H9 (cell line): ENCODE results near the gene AGR3. TPM values are rescaled to one million over a fixed set of nuclear protein-coding genes. Genes with fewer than 3 reads are reported as not detected.

Experiments used
- DNase-seq: peaks from one replicate; pipeline ENCODE4 v3.0.0-alpha.2; 2017
- H2AFZ ChIP-seq: one replicate; pipeline ENCODE4 v1.6.1; 2013; ENCODE audit warnings: mild to moderate bottlenecking, low read length, control low read depth, moderate library complexity
- H2AK5ac ChIP-seq: 2 replicates; pipeline ENCODE4 v1.6.1; 2013; ENCODE audit warnings: low read length, control low read depth, mixed read lengths; ENCODE audit not compliant: insufficient read length
- H2BK120ac ChIP-seq: one replicate; pipeline ENCODE4 v1.6.1; 2013; ENCODE audit warnings: low read depth, mild to moderate bottlenecking, low read length, control low read depth, inconsistent platforms; ENCODE audit not compliant: poor library complexity, severe bottlenecking
- H2BK12ac ChIP-seq: 2 replicates; pipeline ENCODE4 v1.6.1; 2013; ENCODE audit warnings: low read length, control low read depth, mixed read lengths, low read depth; ENCODE audit not compliant: insufficient read length
- H2BK15ac ChIP-seq: 2 replicates; pipeline ENCODE4 v1.6.1; 2013; ENCODE audit warnings: low read depth, low read length, control low read depth
- H2BK20ac ChIP-seq: one replicate; pipeline ENCODE4 v1.6.1; 2013; ENCODE audit warnings: low read depth, mild to moderate bottlenecking, low read length, control low read depth, inconsistent platforms; ENCODE audit not compliant: poor library complexity, severe bottlenecking
- H2BK5ac ChIP-seq: 2 replicates; pipeline ENCODE4 v1.6.1; 2013; ENCODE audit warnings: low read length, control low read depth, mixed read lengths; ENCODE audit not compliant: insufficient read length
- H3K14ac ChIP-seq: 2 replicates; pipeline ENCODE4 v1.6.1; 2013; ENCODE audit warnings: low read length, control low read depth; ENCODE audit not compliant: insufficient read depth
- H3K18ac ChIP-seq: 2 replicates; pipeline ENCODE4 v1.6.1; 2013; ENCODE audit warnings: low read depth, mild to moderate bottlenecking, mixed read lengths, low read length, control low read depth; ENCODE audit not compliant: insufficient read length
- H3K23ac ChIP-seq: 2 replicates; pipeline ENCODE4 v1.6.1; 2013; ENCODE audit warnings: low read length, control low read depth, mixed read lengths, low read depth; ENCODE audit not compliant: insufficient read length
- H3K23me2 ChIP-seq: 2 replicates; pipeline ENCODE4 v1.6.1; 2013; ENCODE audit warnings: low read depth, mild to moderate bottlenecking, mixed read lengths, low read length, control low read depth; ENCODE audit not compliant: insufficient read length, poor library complexity, severe bottlenecking
- H3K27ac ChIP-seq: 2 replicates; pipeline ENCODE4 v1.5.1; 2013; ENCODE audit warnings: low read length, control low read depth, mixed read lengths, low read depth; ENCODE audit not compliant: insufficient read length
- H3K27me3 ChIP-seq: 2 replicates; pipeline ENCODE4 v1.6.1; 2013; ENCODE audit warnings: low read length, control low read depth, inconsistent platforms; ENCODE audit not compliant: insufficient read depth
- H3K4ac ChIP-seq: 2 replicates; pipeline ENCODE4 v1.6.1; 2013; ENCODE audit warnings: low read depth, mild to moderate bottlenecking, control low read depth, inconsistent platforms, low read length, moderate library complexity
- H3K4me1 ChIP-seq: 2 replicates; pipeline ENCODE4 v1.6.1; 2013; ENCODE audit warnings: low read length, control low read depth, inconsistent platforms; ENCODE audit not compliant: insufficient read depth
- H3K4me2 ChIP-seq: 2 replicates; pipeline ENCODE4 v1.6.1; 2013; ENCODE audit warnings: low read length, control low read depth, mixed read lengths; ENCODE audit not compliant: insufficient read length, insufficient read depth
- H3K56ac ChIP-seq: 2 replicates; pipeline ENCODE4 v1.6.1; 2013; ENCODE audit warnings: low read depth, mild to moderate bottlenecking, mixed read lengths, low read length, control low read depth; ENCODE audit not compliant: insufficient read length
- H3K79me1 ChIP-seq: 2 replicates; pipeline ENCODE4 v1.6.1; 2013; ENCODE audit warnings: low read depth, mild to moderate bottlenecking, moderate library complexity, low read length, control low read depth, inconsistent platforms; ENCODE audit not compliant: insufficient read depth, poor library complexity, severe bottlenecking
- H3K79me2 ChIP-seq: 2 replicates; pipeline ENCODE4 v1.6.1; 2013; ENCODE audit warnings: low read length, control low read depth, inconsistent platforms; ENCODE audit not compliant: insufficient read depth
- H3K9ac ChIP-seq: 2 replicates; pipeline ENCODE4 v1.6.1; 2013; ENCODE audit warnings: low read length, control low read depth, mixed read lengths; ENCODE audit not compliant: insufficient read length; ENCODE audit errors: extremely low read depth
- H3K9me3 ChIP-seq: one replicate; pipeline ENCODE4 v1.6.1; 2013; ENCODE audit warnings: low read depth, low read length, inconsistent platforms; ENCODE audit not compliant: control insufficient read depth
- H3T11ph ChIP-seq: one replicate; pipeline ENCODE4 v1.6.1; 2013; ENCODE audit warnings: mild to moderate bottlenecking, low read length, control low read depth, inconsistent platforms
- H4K20me1 ChIP-seq: one replicate; pipeline ENCODE4 v1.6.1; 2013; ENCODE audit not compliant: control insufficient read depth, insufficient read length, insufficient read depth
- H4K5ac ChIP-seq: 2 replicates; pipeline ENCODE4 v1.6.1; 2013; ENCODE audit warnings: low read depth, mild to moderate bottlenecking, mixed read lengths, low read length, control low read depth; ENCODE audit not compliant: insufficient read length
- H4K8ac ChIP-seq: replicated peaks from 2 replicates; pipeline ENCODE4 v1.6.1; 2013; ENCODE audit warnings: low read length, control low read depth, mixed read lengths, low read depth; ENCODE audit not compliant: insufficient read length
- H4K91ac ChIP-seq: 2 replicates; pipeline ENCODE4 v1.6.1; 2013; ENCODE audit warnings: low read depth, mild to moderate bottlenecking, moderate library complexity, mixed read lengths, low read length, control low read depth; ENCODE audit not compliant: insufficient read length
- H3K27ac Mint-ChIP-seq, 3 experiments: 2 replicates in 2 of 3; 3 replicates in 1 of 3; pipeline ENCODE4 v1.8.0; 2020 to 2021; ENCODE audit warnings: mixed read lengths in 3 of 3, mild to moderate bottlenecking in 1 of 3, moderate library complexity in 1 of 3
- H3K27me3 Mint-ChIP-seq: 2 replicates; pipeline ENCODE4 v1.8.0; 2021; ENCODE audit warnings: low read depth, mild to moderate bottlenecking, moderate library complexity, mixed read lengths
- H3K36me3 Mint-ChIP-seq, 3 experiments: 2 replicates in 2 of 3; 3 replicates in 1 of 3; pipeline ENCODE4 v1.8.0; 2020 to 2021; ENCODE audit warnings: low read depth in 3 of 3, mixed read lengths in 3 of 3; ENCODE audit not compliant: insufficient read depth in 1 of 3
- H3K4me1 Mint-ChIP-seq, 2 experiments: 2 replicates each; pipeline ENCODE4 v1.8.0; 2020; ENCODE audit warnings: mixed read lengths in 2 of 2
- H3K4me3 Mint-ChIP-seq, 2 experiments: 2 replicates in 1 of 2; 3 replicates in 1 of 2; pipeline ENCODE4 v1.8.0; 2020 to 2021; ENCODE audit warnings: mild to moderate bottlenecking in 2 of 2, mixed read lengths in 2 of 2, moderate library complexity in 1 of 2
- H3K9me3 Mint-ChIP-seq, 2 experiments: 2 replicates in 1 of 2; 3 replicates in 1 of 2; pipeline ENCODE4 v1.8.0; 2020; ENCODE audit warnings: mild to moderate bottlenecking in 2 of 2, mixed read lengths in 2 of 2, moderate library complexity in 1 of 2
- WGBS: extraction: QIAGEN DNeasy Blood & Tissue Kit; methylation state at CpG from one replicate; pipeline ENCODE4 v1.1.7; 2013; ENCODE audit warnings: missing lambda C conversion rate, low lambda C conversion rate, mixed read lengths; ENCODE audit not compliant: insufficient read length; ENCODE audit errors: extremely low coverage; 5-methylcytosine and 5-hydroxymethylcytosine counted together
- total RNA-seq: library from RNA; stranded (reverse); gene quantifications from 2 replicates; pipeline ENCODE4 v1.2.1, GENCODE V29; 2021
- TF ChIP-seq, protein P1 (sequence below): fragments of 200-600 bp; sonication (generic); conservative IDR thresholded peaks from 3 replicates; pipeline ENCODE4 v1.8.0; 2021; ENCODE audit warnings: antibody characterized with exemption, mild to moderate bottlenecking

Gene AGR3
- total RNA-seq, 1 experiment from 2014 or later = not detected

DNA sequence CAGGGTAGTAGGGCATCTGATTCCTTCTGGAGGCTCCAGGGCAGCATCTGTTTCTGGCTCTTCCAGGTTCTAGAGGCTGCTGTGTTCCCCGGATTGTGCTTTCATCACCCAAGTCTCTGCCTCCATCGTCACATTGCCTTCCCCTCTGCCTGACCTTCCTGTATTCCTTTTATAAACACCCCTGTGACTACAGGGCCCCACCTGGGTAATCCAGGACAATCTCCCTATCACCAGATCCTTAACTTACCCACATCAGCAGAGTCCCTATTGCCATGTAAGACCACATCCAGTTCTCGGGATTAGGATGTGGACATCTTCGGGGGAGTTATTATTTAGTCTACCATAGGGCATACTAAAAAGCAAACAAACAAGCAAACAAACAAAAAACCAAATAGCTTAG lies 39.4 kb upstream of the AGR3 start:
- H3K27ac ChIP-seq = no peak overlapping the region
- Mint-ChIP-seq H3K4me1 (peaks cover 13 to 23% of the 10 kb centered on the region in 2 experiments), H3K27ac (no peak overlapping the region), H3K36me3 (no peaks in the 10 kb centered on the region), H3K27me3 (no peaks in the 10 kb centered on the region), H3K9me3 (no peaks in the 10 kb centered on the region), H3K4me3 (no peak overlapping the region)
- H3T11ph ChIP-seq = no peak overlapping the region
- no peak overlapping the region for H2BK12ac ChIP-seq
- no peaks in the 10 kb centered on the region for H3K79me2 ChIP-seq
- no peak overlapping the region for H3K14ac ChIP-seq
- H3K4ac ChIP-seq = no peak overlapping the region
- no peaks in the 10 kb centered on the region for H3K23me2 ChIP-seq
- H3K23ac ChIP-seq = no peak overlapping the region
- no peak overlapping the region for H2AK5ac ChIP-seq
- no peak overlapping the region for H2BK120ac ChIP-seq
- no peaks in the 10 kb centered on the region for H4K20me1 ChIP-seq
- no peak overlapping the region for H3K9ac ChIP-seq
- no peaks in the 10 kb centered on the region for H3K27me3 ChIP-seq
- H2BK20ac ChIP-seq = no peak overlapping the region
- H4K8ac ChIP-seq = no peak overlapping the region
- H2AFZ ChIP-seq = no peak overlapping the region
- H3K4me2 ChIP-seq = no peak overlapping the region
- H3K79me1 ChIP-seq = no peaks in the 10 kb centered on the region
- TF ChIP-seq, protein P1, sequence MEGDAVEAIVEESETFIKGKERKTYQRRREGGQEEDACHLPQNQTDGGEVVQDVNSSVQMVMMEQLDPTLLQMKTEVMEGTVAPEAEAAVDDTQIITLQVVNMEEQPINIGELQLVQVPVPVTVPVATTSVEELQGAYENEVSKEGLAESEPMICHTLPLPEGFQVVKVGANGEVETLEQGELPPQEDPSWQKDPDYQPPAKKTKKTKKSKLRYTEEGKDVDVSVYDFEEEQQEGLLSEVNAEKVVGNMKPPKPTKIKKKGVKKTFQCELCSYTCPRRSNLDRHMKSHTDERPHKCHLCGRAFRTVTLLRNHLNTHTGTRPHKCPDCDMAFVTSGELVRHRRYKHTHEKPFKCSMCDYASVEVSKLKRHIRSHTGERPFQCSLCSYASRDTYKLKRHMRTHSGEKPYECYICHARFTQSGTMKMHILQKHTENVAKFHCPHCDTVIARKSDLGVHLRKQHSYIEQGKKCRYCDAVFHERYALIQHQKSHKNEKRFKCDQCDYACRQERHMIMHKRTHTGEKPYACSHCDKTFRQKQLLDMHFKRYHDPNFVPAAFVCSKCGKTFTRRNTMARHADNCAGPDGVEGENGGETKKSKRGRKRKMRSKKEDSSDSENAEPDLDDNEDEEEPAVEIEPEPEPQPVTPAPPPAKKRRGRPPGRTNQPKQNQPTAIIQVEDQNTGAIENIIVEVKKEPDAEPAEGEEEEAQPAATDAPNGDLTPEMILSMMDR = no peak
- DNase-seq = no peak
- no CpG with 5 or more reads among the region's 4 CpGs for WGBS
- H3K56ac ChIP-seq = no peak overlapping the region
- no peak overlapping the region for H3K18ac ChIP-seq
- H3K4me1 ChIP-seq = peaks cover 8% of the 10 kb centered on the region; the same call in 1 of the 2 replicates
- no peaks in the 10 kb centered on the region for H3K9me3 ChIP-seq
- no peak overlapping the region for H2BK5ac ChIP-seq
- no peak overlapping the region for H4K91ac ChIP-seq
- H4K5ac ChIP-seq = no peak overlapping the region
- H2BK15ac ChIP-seq = no peak overlapping the region
